GM12864 (cell line): ENCODE results near the gene MLH3.

Experiments
- DNase-seq: peaks from one replicate; pipeline ENCODE4 v3.0.0-alpha.2; 2011; ENCODE audit warnings: low read depth
- H3K4me3 ChIP-seq: 2 replicates; pipeline ENCODE4 v1.5.1; 2011; ENCODE audit warnings: mild to moderate bottlenecking, low read depth, low read length, control low read depth
- CTCF ChIP-seq: IDR thresholded peaks from 2 replicates; pipeline ENCODE4 v1.5.1; 2011; ENCODE audit warnings: low read depth, mild to moderate bottlenecking, moderate library complexity, low read length, control low read depth, inconsistent platforms; ENCODE audit errors: missing control alignments

MLH3 gene

GRCh38 chr14:75023108-75023507 lies 28.2 kb downstream of the MLH3 start:
- DNase-seq = no peak
- no peak overlapping the region for H3K4me3 ChIP-seq
- TF ChIP-seq CTCF = no peak

- TF ChIP-seq CTCF = peak; percentile 39
- H3K4me3 ChIP-seq = no peak overlapping the region
- no peak for DNase-seq
Measured at GRCh38 chr14:75022655-75023054, 28.6 kb downstream of the MLH3 start.

GRCh38 chr14:75018694-75019093 lies 32.6 kb downstream of the MLH3 start:
- DNase-seq = no peak
- TF ChIP-seq CTCF = no peak
- no peak overlapping the region for H3K4me3 ChIP-seq

- no peak for TF ChIP-seq CTCF
- no peak for DNase-seq
- H3K4me3 ChIP-seq = no peak overlapping the region
Measured at GRCh38 chr14:75016815-75017214, 34.5 kb downstream of the MLH3 start.

- no peak for DNase-seq
- no peak overlapping the region for H3K4me3 ChIP-seq
- TF ChIP-seq CTCF = no peak
Measured at GRCh38 chr14:75015496-75015895, 35.8 kb downstream of the MLH3 start.

GRCh38 chr14:75013290-75013689 lies 38.0 kb downstream of the MLH3 start:
- H3K4me3 ChIP-seq = no peak overlapping the region
- DNase-seq = no peak
- no peak for TF ChIP-seq CTCF

- no peak for DNase-seq
- H3K4me3 ChIP-seq = no peak overlapping the region
- no peak for TF ChIP-seq CTCF
Measured at GRCh38 chr14:75011356-75011994, 39.8 kb downstream of the MLH3 start.
